ENCODE results near the gene APOH.

The APOH gene

DNA sequence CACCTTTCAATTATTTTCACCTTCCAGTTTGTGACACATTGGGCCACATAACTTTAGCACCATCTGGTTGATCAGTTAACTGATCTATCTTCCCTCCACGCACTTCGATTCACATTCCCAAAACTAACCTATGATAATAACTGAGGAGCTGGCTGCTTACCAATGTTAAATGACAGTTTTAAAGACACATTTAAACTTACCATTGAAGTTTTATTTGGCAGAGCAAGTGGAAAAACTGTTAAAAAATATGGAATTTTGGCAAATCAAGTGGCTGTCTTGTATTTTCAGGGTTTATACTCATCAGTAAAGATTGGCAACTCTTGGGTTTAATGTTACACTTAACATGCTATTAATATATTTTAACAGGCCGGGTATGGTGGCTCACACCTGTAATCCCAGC is 5.4 kb upstream of the APOH start:
- DNase-seq, result no peak

DNA sequence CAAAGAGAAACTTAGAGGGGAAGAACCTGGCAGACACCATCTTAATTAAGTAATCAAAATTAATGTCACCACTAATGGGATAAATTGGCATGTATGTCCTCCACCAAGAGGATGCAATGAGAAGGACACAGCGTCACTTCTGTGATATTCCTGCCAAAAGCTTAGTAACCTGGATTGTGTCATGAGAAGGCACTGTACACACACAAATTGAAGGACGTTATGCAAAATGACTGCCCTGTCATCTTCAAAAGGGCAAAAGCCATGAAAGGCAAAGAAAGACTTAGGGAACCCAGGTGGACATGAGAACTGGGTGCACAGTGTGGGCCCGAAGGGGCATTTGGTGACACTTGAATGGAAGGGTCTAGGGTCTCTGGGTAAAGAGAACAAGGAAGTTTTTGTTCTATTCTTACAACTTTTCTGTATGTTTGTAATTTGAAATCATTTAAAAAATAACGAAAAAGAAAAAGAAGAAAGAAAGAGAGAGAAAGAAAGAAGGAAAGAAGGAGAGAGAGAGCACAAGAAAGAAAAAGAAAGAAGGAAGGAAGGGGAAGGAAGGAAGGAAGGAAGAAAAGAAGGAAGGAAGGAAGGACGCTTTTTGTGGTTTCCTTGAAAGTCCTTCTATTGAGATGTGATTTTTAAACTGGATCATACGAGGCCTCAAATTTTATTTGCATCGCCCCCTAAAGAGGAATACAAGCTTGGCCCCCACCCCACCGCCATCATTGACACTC is 4.0 kb upstream of the APOH start:
- DNase-seq, result no peak

DNA sequence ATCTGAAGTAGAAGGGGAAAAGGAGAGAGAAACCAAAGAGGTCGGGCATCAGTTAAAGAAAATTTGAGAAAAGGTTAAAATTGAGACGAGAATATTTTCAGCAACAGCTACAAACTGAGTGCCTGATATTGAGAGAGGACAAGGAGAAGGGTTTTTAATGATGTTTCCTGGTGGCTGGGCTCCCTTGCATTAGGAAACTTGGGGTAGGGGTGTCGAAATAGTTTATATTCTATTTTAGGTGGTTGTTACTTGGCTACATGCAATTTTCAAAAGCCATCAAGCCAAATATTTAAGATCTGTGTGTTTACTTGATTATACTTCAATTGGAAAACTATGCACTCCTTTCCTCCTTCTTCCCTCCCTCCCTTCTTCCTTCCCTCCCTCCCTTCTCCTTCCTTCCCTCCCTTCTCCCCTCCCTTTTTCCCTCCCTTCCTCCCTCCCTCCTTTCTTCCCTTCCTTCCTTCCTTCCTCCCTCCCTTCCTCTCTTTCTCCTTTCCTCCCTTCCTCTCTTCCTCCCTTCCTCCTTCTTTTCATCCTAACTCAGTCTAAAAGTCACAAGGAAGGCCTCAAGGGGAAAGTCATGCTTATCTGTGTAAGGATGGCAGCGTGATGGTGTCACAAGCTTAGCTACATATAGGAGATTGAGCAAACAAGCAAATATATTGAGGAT is 1.8 kb upstream of the APOH start:
- DNase-seq, result no peak

DNA sequence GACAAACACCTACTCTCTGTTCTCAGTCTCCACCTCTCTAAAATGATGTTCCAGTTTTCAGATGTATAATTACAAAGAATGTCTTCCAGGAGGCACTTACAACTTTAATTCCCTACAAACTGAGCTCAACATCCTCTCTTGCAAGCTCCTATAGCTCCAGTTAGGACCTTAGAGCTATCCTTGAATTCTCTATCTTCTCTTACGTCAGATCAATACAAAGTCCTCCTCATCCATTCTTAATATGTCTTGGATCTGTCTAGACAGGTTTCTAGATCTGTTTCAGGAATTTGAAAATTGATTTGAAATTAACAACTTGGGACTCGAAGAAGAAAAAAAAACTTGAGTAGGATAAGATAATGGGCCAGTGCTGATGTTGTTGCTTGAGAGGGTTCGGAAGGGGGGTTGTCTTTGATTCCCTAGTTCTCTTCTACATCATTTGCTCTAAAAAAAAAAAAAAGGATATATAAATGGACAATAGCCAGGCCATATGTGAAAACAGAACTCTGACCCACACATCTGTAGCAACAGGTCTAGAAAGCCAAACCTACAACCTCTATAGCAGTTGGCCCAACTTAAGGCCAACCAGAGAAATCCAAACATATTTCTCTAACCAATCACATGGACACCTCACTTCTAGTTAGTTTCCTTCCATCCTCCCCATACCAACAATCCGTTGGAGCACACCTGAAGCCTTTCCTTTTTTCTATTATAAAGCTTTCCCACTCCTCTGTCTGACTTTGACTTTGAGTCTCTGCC is 746 bp upstream of the APOH start:
- no peak for DNase-seq

DNA sequence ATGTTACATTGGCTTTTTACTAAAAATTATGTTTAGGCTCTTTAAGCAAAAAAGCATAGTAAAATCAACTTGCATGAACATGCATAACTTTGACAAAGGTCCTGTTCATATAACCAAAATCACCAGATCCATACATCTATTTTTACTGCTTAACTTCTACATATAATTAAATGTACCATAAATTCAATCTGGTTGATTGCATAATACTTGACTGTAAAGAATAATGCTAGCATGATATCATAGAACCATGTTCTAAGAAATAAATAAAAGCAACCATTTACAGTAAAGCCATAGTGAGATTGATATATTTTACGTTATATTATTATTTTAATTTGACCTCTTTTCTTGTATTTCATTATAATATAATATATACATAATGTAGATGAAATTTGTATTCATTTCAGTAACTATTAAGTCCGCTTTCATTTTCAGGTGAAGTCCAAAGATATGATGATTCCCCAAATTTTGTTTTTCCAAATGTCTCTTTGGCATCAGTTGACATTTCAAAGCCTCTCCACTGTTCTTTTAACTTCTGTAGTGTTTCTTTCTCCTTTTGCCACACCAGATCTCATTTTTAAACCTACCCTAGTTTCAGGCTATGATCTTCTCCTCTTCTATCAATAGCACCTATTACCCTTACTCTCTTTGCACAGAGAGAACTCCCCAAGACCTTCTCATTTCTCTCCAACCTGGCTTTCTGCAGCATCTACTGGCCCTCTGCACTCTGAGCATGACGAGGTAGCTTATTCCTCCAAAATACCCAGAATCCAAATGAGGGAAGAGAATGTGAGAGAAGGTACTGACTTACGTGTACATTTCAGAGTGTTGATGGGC is 1.8 kb downstream of the APOH start:
- DNase-seq, result no peak

DNA sequence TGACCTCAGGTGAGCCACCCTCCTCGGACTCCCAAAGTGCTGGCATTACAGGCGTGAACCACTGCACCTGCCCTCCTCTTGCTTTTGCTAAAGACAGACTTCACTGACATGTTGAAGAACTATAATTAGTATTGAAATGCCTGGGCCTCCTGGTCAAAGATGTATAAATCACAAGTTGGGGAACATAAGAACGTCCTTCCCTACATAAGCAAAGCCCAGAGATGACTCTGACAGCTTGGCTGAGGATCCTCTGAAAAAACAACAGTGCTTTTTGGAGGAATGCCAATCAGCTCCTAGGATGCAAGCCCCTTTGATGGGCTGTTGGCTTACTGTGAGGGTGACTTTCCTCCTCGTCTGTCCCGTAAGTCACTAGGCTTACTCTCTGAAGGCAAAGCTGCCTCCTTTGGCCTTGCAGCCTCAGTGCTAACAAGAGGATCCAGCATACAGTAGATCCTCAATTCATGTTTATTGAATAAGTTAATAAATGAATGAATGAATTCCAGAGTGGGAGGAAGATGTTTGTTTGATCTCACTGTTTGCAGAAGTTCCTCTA is 6.3 kb downstream of the APOH start:
- DNase-seq, result no peak

DNA sequence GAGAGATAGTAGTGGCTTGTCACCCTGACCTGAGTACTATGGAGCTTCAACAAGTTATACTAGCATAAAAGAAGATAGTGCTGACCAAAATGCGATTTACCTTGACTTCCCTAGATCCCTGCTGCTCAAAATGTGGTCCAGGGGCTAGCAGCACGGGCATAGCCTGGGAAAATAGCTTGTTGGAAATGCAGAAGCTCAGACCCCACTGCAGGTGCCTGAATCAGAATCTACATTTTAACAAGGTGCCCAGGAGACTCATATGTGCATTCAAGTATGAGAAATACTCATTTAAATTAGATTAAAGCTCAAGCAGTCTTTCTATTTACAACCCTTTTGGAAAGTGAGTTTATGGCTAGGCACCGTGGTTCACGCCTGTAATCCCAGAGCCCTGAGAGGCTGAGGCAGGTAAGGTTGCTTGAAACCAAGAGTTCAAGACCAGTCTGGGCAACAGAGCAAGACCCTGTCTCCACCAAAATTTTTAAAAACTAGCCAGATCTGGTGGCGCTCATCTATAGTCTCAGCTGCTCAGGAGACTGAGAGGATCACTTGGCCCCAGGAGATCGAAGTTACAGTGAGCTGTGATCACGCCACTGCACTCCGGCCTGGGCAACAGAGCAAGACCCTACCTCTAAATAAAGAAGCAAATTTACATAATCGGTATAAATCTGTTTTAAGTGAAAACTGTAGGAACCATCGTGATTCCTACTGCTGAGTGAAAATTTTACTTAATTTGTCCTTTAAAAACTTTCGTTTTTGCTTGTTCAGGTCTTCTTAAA is 7.3 kb downstream of the APOH start:
- DNase-seq, result no peak

DNA sequence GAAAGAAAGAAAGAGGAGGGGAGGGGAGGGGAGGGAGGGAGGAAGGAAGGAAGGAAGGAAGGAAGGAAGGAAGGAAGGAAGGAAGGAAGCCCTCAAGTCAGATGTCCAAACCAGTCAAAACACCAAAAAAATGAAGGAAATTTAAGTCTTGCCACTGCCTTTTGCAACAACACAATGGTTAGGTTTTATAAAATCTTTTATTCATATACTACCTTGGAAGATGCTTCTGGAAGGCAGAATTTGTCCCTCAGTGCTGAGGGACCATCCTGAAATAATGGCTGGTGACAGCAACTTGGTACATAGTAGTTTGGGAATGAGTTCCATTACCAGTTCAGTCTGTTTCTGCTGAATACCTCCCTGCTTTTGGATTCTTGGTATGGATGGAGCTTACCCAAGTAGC is 7.9 kb downstream of the APOH start:
- DNase-seq, result no peak

DNA sequence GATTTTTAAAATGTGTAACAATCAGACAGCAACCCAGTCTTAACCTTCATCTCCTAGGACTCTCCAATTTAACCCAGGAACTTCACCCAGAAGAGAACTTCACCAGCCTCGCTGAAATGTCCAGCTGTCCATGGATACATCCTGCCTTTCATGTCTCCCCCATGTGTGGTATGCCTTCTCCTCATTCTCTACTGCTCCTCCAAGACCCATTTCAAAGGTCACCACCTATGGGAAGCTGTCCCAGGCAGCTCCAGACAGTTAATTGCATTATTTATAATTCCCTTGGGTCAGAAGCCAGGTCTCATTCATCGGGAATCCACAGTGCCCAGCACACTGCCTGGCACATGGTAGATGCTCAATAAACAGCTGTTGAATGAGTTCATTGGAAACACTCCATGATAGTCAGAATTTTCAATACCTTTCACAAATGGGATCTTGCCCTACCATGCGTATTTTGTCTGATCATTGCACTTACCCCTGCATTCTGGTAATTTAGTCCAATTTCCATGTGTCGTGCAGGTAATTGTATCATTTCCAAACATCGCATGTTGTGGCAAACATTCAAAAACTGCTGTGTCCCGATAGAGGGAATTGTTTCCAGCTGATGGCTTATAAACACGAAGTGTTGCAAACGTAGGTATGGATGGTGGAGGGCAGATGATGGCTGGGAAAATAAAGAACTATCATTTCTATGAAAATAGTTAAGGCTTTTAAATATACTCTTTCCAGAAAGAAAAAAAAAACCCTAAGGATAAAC is 9.0 kb downstream of the APOH start:
- DNase-seq, result no peak

DNA sequence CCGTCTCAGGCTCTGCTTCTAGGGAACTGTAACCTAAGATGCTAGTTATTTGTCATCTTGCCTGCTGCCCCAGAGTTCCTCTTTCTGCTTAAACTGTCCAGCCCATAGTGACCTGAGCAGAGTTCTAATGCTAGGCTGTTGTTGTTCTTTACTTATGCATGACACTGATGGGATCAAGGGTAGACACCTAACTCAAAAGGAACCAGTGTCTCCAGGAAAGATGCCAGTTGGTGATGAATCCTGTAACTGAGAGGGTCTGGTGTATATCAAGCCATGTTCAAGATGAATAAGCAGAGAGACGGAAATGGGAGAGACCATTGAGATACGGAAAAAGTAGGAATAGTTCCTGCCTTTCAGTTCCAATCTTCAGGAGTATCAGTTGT is 13.7 kb downstream of the APOH start:
- no peak for DNase-seq

DNA sequence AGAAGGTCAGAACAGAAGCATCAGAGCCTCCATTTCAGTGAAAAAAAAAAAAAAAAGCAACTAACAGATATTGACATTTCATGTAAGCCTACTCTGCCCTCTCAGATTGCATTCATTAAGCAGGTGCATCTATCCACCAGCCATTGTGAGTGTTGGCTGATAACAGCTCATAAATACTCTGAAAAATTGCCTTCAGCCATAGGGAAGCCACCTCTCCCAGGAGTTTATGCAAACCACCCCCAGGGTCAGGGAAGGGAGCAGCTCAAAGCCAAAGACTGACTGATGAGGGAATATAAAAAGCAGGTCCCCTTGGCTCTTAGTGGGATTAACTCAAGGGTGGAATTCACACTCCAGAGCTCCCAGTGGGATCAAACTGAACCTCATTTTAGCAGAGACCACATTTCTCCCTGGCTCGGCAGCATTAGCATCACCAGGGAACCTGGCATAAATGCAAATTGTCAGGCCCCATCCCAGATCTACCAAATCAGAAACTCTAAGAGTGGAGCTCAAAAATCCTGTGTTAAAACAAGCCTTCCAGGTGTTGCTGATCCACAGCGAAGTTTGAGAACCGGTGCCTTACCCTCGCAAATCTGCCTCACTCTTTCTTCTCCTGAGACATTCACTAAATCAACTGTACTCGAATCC is 14.2 kb downstream of the APOH start:
- no peak for DNase-seq

DNA sequence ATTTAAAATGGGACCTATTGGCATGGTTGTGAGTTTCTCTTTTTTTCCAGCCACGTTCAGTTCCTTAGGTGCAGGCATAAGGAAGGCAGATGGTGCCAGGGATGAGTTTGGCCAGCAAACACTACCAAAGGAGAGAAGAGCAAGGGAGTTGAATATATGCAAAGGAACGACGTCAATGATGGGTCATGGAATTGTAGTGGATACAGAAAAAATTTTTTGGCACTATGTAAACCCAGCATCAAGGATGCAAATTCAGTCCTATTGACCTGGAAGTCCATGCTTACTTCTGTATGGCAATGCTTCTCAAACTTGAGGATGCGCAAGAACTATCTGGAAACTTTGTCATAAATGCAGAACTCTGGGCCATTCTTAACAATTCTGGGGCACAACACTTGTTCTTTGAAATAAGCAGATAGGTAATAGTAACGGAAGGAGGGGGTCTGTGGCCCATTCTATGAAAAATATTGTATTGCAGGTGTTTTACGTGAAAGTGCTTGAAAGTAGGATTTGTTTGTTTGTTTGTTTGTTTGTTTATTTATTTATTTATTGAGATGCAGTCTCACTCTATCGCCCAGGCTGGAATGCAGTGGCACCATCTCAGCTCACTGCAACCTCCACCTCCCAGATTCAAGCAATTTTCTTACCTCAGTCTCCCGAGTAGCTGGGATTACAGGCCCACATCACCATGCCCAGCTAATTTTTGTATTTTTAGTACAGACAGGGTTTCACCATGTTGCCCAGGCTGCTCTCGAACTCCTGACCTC is 18.0 kb downstream of the APOH start:
- no peak for DNase-seq

DNA sequence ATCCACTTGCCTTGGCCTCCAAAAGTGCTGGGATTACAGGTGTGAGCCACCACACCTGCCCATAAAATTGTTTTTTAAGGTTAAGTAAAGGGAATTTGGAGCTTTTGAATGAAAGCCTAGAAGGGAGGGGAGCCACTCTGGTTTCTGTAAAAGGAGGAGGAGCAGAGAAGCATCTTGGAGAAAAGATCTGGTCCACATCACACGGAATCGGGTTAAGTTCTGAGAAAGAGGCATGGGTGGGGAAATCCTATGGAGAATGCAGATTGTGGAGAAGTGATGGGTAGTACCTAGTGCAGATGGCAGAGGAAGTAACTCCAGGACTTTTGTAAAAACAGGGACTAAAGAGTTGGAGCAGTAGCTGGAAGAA is 19.0 kb downstream of the APOH start:
- DNase-seq, result no peak

DNA sequence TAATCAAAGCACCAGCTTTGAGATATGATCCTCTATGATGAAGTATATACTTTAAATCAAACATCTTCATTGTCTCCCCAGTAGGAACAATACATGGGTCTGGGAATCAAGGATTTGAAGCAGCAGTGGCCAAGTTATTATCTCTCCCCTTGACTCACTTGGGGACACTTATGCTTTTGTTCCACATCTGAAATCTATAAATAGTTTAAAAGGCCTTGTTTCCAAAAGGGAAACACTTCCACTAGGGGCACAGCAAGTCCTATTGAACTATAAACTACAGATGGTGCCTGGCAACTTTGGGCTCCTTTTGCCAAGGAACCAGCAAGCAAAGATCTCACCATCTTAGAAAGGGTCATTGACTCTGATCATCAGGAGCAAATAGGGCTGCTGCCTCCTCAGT is 21.3 kb downstream of the APOH start:
- DNase-seq, result no peak

DNA sequence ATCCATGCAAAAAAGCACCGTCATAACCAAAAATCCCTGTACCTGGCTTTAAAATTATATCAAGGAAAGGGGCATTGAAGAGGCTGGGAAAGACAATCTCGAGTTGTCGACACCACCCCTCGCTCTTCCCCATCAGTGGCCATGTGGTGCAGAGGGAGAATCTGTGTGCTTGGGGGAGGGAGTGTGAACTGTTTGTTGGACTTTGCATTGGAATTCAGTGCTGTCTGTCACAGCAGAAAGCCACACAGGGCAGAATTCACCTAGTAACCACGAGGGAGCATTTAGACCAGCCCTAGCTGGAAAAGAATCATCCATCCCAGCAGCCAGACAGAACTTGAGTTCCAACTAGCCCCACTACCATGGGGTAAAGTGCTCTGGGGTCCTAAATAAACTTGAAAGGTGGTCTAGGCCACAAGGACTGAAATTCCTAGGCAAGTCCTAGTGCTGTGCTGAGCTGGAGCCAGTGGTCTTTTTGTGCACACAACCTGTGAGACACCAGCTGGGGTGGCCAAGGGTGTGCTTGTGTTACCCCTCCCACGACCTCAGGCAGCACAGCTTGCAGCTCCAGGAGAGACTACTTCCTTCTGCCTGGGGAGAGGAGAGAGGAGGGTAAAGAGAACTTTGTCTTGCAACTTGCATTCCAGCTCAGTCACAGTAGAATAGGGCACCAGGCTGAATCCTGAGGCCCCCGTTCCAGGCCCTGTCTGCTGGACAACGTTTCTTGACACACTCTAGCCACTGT is 25.8 kb downstream of the APOH start:
- DNase-seq, result no peak

DNA sequence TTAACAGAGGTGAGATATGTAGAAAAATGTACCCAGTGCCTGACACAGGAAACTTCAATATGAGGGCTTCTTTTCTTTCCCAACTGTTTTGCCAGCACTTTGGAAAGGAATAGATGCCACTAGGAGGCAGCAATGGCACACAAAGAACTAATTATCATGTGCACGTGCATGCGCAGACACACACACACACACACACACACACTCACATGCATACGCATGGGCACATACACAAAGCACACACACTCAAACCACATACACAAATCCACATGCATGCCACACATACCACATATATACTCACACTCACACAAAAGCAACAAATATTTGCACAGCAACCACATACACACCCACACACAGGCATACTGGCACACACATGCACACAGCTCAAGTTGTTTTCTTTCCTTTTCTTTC is 28.5 kb downstream of the APOH start:
- DNase-seq, result peak; percentile 35

DNA sequence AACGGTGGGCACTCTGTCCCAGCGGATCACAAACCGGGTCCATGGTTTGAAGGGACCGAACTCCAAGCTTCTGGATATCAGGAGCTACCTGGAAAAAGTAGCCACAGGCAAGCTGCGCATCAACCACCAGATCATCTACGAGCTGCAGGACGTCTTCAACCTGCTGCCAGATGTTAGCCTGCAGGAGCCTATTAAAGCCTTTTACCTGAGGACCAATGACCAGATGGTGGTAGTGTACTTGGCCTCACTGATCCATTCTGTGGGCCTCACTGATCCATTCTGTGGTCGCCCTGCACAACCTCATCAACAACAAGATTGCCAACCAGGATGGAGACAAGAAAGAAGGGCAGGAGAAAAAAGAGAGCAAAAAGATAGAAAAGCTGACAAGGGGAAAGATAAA is 31.0 kb downstream of the APOH start:
- DNase-seq, result no peak

DNA sequence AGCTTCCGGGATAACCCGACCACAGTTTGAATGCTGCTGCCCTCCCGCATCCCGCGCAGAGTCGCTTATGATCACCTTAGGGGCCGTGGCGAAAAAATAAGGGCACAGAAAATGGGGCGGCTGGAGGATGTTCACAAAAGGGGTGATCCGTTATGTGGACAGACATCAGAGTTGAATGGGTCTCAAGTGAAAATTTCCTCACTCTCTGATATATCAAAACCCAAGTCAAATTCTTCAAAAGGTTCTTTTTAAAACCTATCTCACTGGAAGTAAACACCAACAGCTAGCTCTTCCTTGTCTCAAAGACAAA is 36.9 kb downstream of the APOH start:
- DNase-seq, result no peak

DNA sequence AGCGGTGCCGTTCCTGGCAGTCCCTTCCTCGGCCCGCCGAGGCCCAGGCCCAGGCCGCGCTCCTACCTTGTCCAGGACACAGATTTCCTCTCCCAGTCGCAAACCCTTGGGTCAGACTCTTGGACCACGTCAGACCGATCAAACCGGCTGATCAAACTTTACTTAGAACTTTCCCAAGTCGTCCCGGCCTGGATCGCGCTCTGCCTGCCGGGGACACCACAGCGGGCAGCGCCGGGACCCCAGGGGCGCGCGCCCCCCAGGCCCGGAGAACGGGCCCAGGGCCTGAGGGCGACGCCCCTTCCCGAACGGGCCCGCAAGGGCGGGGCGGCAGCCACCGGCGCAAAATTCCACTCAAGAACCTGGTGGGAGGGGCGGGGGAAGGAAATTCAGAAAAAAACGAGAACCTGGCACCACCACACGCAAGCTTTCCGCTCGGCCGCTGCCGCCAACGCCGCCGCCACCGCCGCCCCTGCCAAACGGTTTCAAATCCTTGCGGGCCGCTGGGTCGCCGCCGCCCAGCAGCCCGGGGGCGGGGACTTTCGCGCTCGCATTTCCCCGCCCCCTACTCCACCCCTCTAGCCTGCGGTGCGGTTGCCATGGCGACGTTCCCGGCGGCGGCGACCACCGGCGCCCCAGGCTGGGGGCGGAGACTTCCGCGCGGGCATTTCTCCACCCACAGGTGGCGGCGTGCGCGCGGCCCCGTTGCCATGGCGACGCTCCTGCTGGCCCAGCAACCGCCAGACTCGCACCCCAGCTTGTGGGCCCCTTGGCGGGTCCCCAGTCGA is 37.4 kb downstream of the APOH start, which contains the start of gene CEP112:
Gene CEP112 (minus strand): TSS at position 541 of the 785 bp plus-strand sequence.
- DNase-seq, result peak; percentile 61

Data from OCI-M1 (cell line).